T-cell (primary cell): ENCODE measurements around the gene CUX1. TPM values are rescaled to one million over a fixed set of nuclear protein-coding genes. Genes with fewer than 3 reads are reported as not detected.
"Not testable (repeated sequence)": the region's sequence is repeated elsewhere in the genome, so short reads cannot be mapped to it uniquely, and the experiment has no call there.

Source experiments
- ATAC-seq, 4 experiments: fragments of 200-7000 bp in 3 of 4; fragments of 150-1000 bp in 1 of 4; cut with Tn5 transposase; replicated peaks in 1 of 4; 1 replicate in 3 of 4; 2 replicates in 1 of 4; pipeline ENCODE4 v1.10.0; 2021; ENCODE audit warnings: moderate library complexity in 3 of 4, mild to moderate bottlenecking in 2 of 4, moderate number of reproducible peaks in 1 of 4
- CTCF ChIA-PET, 2 donors: fragments of 300-600 bp; sonication (Branson Sonifier 250); formaldehyde crosslinking; loops; one replicate each; lab custom pipeline; 2022; ENCODE audit warnings: antibody characterized with exemption in 2 of 2; lab: Charles Lee
- POLR2A ChIA-PET, 2 donors: fragments of 300-600 bp; sonication (Branson Sonifier 250); formaldehyde crosslinking; loops; one replicate each; lab custom pipeline; 2022; ENCODE audit warnings: antibody characterized with exemption in 2 of 2; lab: Charles Lee
- DNase-seq, 35 experiments: peaks; one replicate each; pipeline versions ENCODE4 v3.0.0 to v3.0.0-alpha.2; 2013 to 2023
- H3K27ac ChIP-seq: one replicate; pipeline ENCODE4 v1.5.1; 2013; ENCODE audit warnings: low read length
- H3K27me3 ChIP-seq, 2 experiments: replicated peaks in 1 of 2; 1 replicate in 1 of 2; 2 replicates in 1 of 2; pipeline versions ENCODE4 v1.6.1 to v1.7.0; 2013; ENCODE audit warnings: low read length in 1 of 2, mixed read lengths in 1 of 2; ENCODE audit not compliant: control insufficient read depth in 2 of 2, insufficient read depth in 2 of 2; ENCODE audit errors: extremely low read depth in 1 of 2
- H3K36me3 ChIP-seq, 2 donors: 1 replicate in 1 of 2; 2 replicates in 1 of 2; pipeline versions ENCODE4 v1.6.1 to v1.7.0; 2013; ENCODE audit warnings: low read length in 1 of 2; ENCODE audit not compliant: control insufficient read depth in 2 of 2, insufficient read depth in 1 of 2; ENCODE audit errors: extremely low read depth in 1 of 2
- H3K4me1 ChIP-seq, 2 experiments: 1 replicate in 1 of 2; 2 replicates in 1 of 2; pipeline versions ENCODE4 v1.6.1 to v1.7.0; 2013; ENCODE audit warnings: low read length in 2 of 2, mixed read lengths in 1 of 2; ENCODE audit not compliant: insufficient read depth in 2 of 2, control insufficient read depth in 1 of 2; ENCODE audit errors: extremely low read depth in 1 of 2
- H3K4me3 ChIP-seq, 2 donors: 1 replicate in 1 of 2; 2 replicates in 1 of 2; pipeline versions ENCODE4 v1.5.1 to v1.7.0; 2013; ENCODE audit warnings: mild to moderate bottlenecking in 2 of 2, low read length in 1 of 2, moderate library complexity in 1 of 2; ENCODE audit not compliant: control insufficient read depth in 1 of 2; ENCODE audit errors: extremely low read depth in 1 of 2
- H3K9me3 ChIP-seq: 2 replicates; pipeline ENCODE4 v1.7.0; 2013
- H3K27ac Mint-ChIP-seq, 2 donors: one replicate each; pipeline ENCODE4 v1.8.0; 2020 to 2021; ENCODE audit warnings: mild to moderate bottlenecking in 2 of 2, mixed read lengths in 2 of 2
- H3K27me3 Mint-ChIP-seq, 2 donors: one replicate each; pipeline ENCODE4 v1.8.0; 2021 to 2022; ENCODE audit warnings: mixed read lengths in 2 of 2
- H3K36me3 Mint-ChIP-seq: one replicate; pipeline ENCODE4 v1.8.0; 2021; ENCODE audit warnings: mixed read lengths
- H3K4me1 Mint-ChIP-seq, 3 donors: one replicate each; pipeline ENCODE4 v1.8.0; 2020 to 2022; ENCODE audit warnings: mixed read lengths in 3 of 3, mild to moderate bottlenecking in 1 of 3
- H3K4me3 Mint-ChIP-seq, 3 donors: one replicate each; pipeline ENCODE4 v1.8.0; 2020 to 2022; ENCODE audit warnings: mild to moderate bottlenecking in 3 of 3, mixed read lengths in 3 of 3, moderate library complexity in 3 of 3
- H3K9me3 Mint-ChIP-seq, 3 donors: one replicate each; pipeline ENCODE4 v1.8.0; 2020 to 2022; ENCODE audit warnings: mixed read lengths in 3 of 3
- WGBS: methylation state at CpG from one replicate; pipeline ENCODE4 v1.1.5; 2013; ENCODE audit warnings: missing lambda C conversion rate; ENCODE audit not compliant: insufficient coverage; 5-methylcytosine and 5-hydroxymethylcytosine counted together
- total RNA-seq, 35 experiments: library from RNA in 6 of 35; stranded (reverse) in 6 of 35; fragments of 120-200 nt in 1 of 35; gene quantifications; one replicate each; pipeline versions ENCODE4 v1.2.1 to v1.2.4 and lab custom pipeline; 2013 to 2026

Gene CUX1
- total RNA-seq, 5 donors from 2014 or later (not counting 1 experiment from before 2014, with no cell fraction given), result 36.9 to 50.2 (median 42.8) TPM

DNA sequence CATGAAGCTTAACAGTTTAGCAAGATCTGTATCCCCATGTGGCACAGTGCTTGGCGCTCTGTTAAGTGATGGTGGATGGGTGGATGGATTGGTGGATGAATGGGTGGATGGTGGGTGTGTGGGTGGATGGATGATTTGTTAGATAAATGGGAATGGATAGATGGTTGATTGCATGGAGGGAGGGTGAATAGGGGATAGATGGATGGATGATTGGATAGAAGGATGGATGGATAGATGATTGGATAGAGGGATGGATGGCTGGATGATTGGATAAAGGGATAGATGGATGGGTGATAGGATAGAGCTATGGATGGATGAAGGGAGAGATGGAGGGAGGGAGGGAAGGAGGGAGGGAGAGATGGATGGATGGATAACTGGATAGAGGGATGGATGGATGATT lies 229.7 kb downstream of the CUX1 start:
- POLR2A ChIA-PET, result no interaction called here
- Mint-ChIP-seq H3K27ac (no peak overlapping the region), H3K4me1 (peaks cover 3 to 13% (median 8%) of the 10 kb centered on the region in 3 donors), H3K9me3 (peaks cover 0 to under 1% (median 0%) of the 10 kb centered on the region in 3 donors), H3K36me3 (peaks cover 22% of the 10 kb centered on the region), H3K27me3 (no peaks in the 10 kb centered on the region), H3K4me3 (no peak overlapping the region)
- no peak for ATAC-seq
- 100% methylated on average over 1 of the region's 1 CpG for WGBS
- Histone ChIP-seq H3K27me3 (no peaks in the 10 kb centered on the region), H3K27ac (no peak overlapping the region), H3K4me1 (peaks cover 0 to 4% of the 10 kb centered on the region in 2 experiments), H3K9me3 (no peaks in the 10 kb centered on the region), H3K4me3 (no peak overlapping the region), H3K36me3 (peaks cover 0 to 3% of the 10 kb centered on the region in 2 donors)
- CTCF ChIA-PET, result no interaction called here
- DNase-seq, result no peak

DNA sequence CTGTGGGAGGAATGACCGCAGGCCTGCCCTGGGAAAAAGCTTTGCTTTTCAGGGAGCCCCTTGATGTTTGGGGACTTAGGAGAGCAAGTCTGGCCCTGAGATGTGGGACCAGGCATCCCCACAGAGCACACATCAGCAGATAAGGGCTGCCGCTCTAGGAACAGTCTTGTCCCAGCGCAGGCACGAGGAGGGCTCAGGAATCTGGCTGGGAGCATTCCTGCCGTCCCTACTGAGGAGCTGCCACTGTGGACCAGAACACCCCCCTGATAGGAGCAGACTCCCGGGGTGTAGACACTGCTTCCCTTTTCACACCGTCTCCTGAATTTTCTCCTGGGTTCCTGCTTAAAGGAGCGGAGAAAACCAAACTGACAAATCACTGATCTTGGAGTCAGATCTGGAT lies 232.3 kb downstream of the CUX1 start:
- ATAC-seq (no peak), DNase-seq (no peak)
- Mint-ChIP-seq H3K4me3 (no peak overlapping the region), H3K4me1 (peaks cover 3 to 7% (median 5%) of the 10 kb centered on the region in 3 donors), H3K36me3 (peaks cover 33% of the 10 kb centered on the region), H3K27ac (no peak overlapping the region), H3K9me3 (peaks cover 0 to 14% (median 9%) of the 10 kb centered on the region in 3 donors), H3K27me3 (no peaks in the 10 kb centered on the region)
- no peak overlapping the region for H3K4me3 ChIP-seq
- no peaks in the 10 kb centered on the region for H3K27me3 ChIP-seq
- H3K36me3 ChIP-seq, result peaks cover 0 to 6% of the 10 kb centered on the region in 2 donors
- CTCF ChIA-PET, result no interaction called here
- no peak overlapping the region for H3K27ac ChIP-seq
- H3K9me3 ChIP-seq, result no peaks in the 10 kb centered on the region
- WGBS, result 98% methylated on average over 7 of the region's 8 CpGs
- H3K4me1 ChIP-seq, result peaks cover 0 to 1% of the 10 kb centered on the region in 2 experiments
- POLR2A ChIA-PET, result no interaction called here

- peaks cover 39% of the 10 kb centered on the region for H3K36me3 Mint-ChIP-seq
- Histone ChIP-seq H3K9me3 (no peaks in the 10 kb centered on the region), H3K4me3 (no peak overlapping the region), H3K27me3 (no peaks in the 10 kb centered on the region), H3K4me1 (no peaks in the 10 kb centered on the region), H3K36me3 (peaks cover 0 to 6% of the 10 kb centered on the region in 2 donors), H3K27ac (no peak overlapping the region)
- H3K27ac Mint-ChIP-seq, result no peak overlapping the region
- H3K9me3 Mint-ChIP-seq, result peaks cover 0 to 14% (median 9%) of the 10 kb centered on the region in 3 donors
- ChIA-PET CTCF (interaction anchor here in 1 of 2 donors (0.7 kb wide), 1 partner anchor 18 kb away, joined by 4 read pairs; no protein-coding TSS in a partner anchor), POLR2A (no interaction called here)
- H3K27me3 Mint-ChIP-seq, result no peaks in the 10 kb centered on the region
- peaks cover 3 to 13% (median 6%) of the 10 kb centered on the region in 3 donors for H3K4me1 Mint-ChIP-seq
- 84% methylated on average over 12 of the region's 13 CpGs for WGBS
- ATAC-seq (no peak), DNase-seq (no peak)
- H3K4me3 Mint-ChIP-seq, result no peak overlapping the region
Observed at GRCh38 chr7:102050864-102051460, 233.5 kb downstream of the CUX1 start.

- not testable (repeated sequence) for ATAC-seq
Observed at GRCh38 chr7:102051736-102052135, 234.3 kb downstream of the CUX1 start.

GRCh38 chr7:102054158-102054557 lies 236.7 kb downstream of the CUX1 start:
- Histone ChIP-seq H3K4me3 (no peak overlapping the region), H3K4me1 (no peaks in the 10 kb centered on the region), H3K27ac (no peak overlapping the region), H3K9me3 (no peaks in the 10 kb centered on the region), H3K36me3 (peaks cover 0 to 6% of the 10 kb centered on the region in 2 donors), H3K27me3 (no peaks in the 10 kb centered on the region)
- peaks cover 3 to 12% (median 6%) of the 10 kb centered on the region in 3 donors for H3K4me1 Mint-ChIP-seq
- peaks cover 0 to 14% (median 9%) of the 10 kb centered on the region in 3 donors for H3K9me3 Mint-ChIP-seq
- H3K27ac Mint-ChIP-seq, result no peak overlapping the region
- no peaks in the 10 kb centered on the region for H3K27me3 Mint-ChIP-seq
- no peak overlapping the region for H3K4me3 Mint-ChIP-seq
- H3K36me3 Mint-ChIP-seq, result peaks cover 38% of the 10 kb centered on the region
- ChIA-PET POLR2A (no interaction called here), CTCF (no interaction called here)
- no peak for DNase-seq
- no peak for ATAC-seq
- WGBS, result no CpG with 5 or more reads among the region's 2 CpGs

More at GRCh38 chr7:102051736-102052135, 234.3 kb downstream of the CUX1 start:
- CTCF ChIA-PET, H3K36me3 ChIP-seq, DNase-seq, H3K4me1 ChIP-seq, H3K27me3 ChIP-seq, H3K4me3 ChIP-seq, H3K9me3 ChIP-seq, H3K27me3 Mint-ChIP-seq, H3K27ac Mint-ChIP-seq, H3K27ac ChIP-seq, H3K4me3 Mint-ChIP-seq, POLR2A ChIA-PET: not testable (repeated sequence)
- Mint-ChIP-seq H3K4me1 (peaks cover 3 to 13% (median 6%) of the 10 kb centered on the region in 3 donors), H3K36me3 (peaks cover 41% of the 10 kb centered on the region), H3K9me3 (peaks cover 0 to 14% (median 9%) of the 10 kb centered on the region in 3 donors)
- whole genome bisulfite sequencing, result 90% methylated on average over 9 of the region's 10 CpGs

GRCh38 chr7:102055181-102055976 lies 238.0 kb downstream of the CUX1 start:
- Mint-ChIP-seq H3K4me3 (no peak overlapping the region), H3K27me3 (no peaks in the 10 kb centered on the region), H3K27ac (no peak overlapping the region), H3K9me3 (peaks cover 0 to 14% (median 9%) of the 10 kb centered on the region in 3 donors), H3K36me3 (peaks cover 34% of the 10 kb centered on the region), H3K4me1 (peaks cover 3 to 9% (median 6%) of the 10 kb centered on the region in 3 donors)
- Histone ChIP-seq H3K27me3 (no peaks in the 10 kb centered on the region), H3K36me3 (peaks cover 0 to 6% of the 10 kb centered on the region in 2 donors), H3K9me3 (no peaks in the 10 kb centered on the region), H3K4me1 (no peaks in the 10 kb centered on the region), H3K4me3 (no peak overlapping the region), H3K27ac (no peak overlapping the region)
- DNase-seq (no peak), ATAC-seq (no peak)
- CTCF ChIA-PET, result no interaction called here
- 67% methylated on average over 1 of the region's 2 CpGs for WGBS
- POLR2A ChIA-PET, result no interaction called here
